SIG-M5 treated with dmso at 0.1 percent for 504 hours (cell line): ENCODE results near the gene FIBCD1.

Experiments used
- DNase-seq: peaks from one replicate; lab custom pipeline; 2025; ENCODE audit not compliant: unreplicated experiment; lab: John Stamatoyannopoulos, UW

The FIBCD1 gene

GRCh38 chr9:130897105-130897751 lies 41.8 kb downstream of the FIBCD1 start:
- DNase-seq: no peak

GRCh38 chr9:130896233-130897014 lies 42.6 kb downstream of the FIBCD1 start, which contains the start of gene QRFP:
TSS of gene QRFP (minus strand) at chr9:130896812. CDS start at chr9:130893838, 2,974 bp downstream.
- no peak for DNase-seq

GRCh38 chr9:130895481-130896232 lies 43.4 kb downstream of the FIBCD1 start:
- no peak for DNase-seq

GRCh38 chr9:130895038-130895437 lies 44.0 kb downstream of the FIBCD1 start:
- no peak for DNase-seq

GRCh38 chr9:130894546-130894945 lies 44.5 kb downstream of the FIBCD1 start:
- DNase-seq: no peak

GRCh38 chr9:130893341-130894101 lies 45.5 kb downstream of the FIBCD1 start:
- peak; percentile 36 for DNase-seq

- no peak for DNase-seq
These were observed 46.4 kb downstream of the FIBCD1 start for GRCh38 chr9:130892477-130893304.

- no peak for DNase-seq
These were observed 47.2 kb downstream of the FIBCD1 start for GRCh38 chr9:130891688-130892476.

GRCh38 chr9:130890870-130891687 lies 48.0 kb downstream of the FIBCD1 start:
- DNase-seq: no peak

GRCh38 chr9:130890124-130890523 lies 48.9 kb downstream of the FIBCD1 start:
- no peak for DNase-seq

GRCh38 chr9:130888146-130888885 lies 50.7 kb downstream of the FIBCD1 start:
- DNase-seq: no peak

GRCh38 chr9:130887494-130888144 lies 51.4 kb downstream of the FIBCD1 start:
- no peak for DNase-seq

- no peak for DNase-seq
These were observed 52.1 kb downstream of the FIBCD1 start for GRCh38 chr9:130886981-130887380.

- DNase-seq: no peak
These were observed 53.3 kb downstream of the FIBCD1 start for GRCh38 chr9:130885484-130886375.

GRCh38 chr9:130884542-130885483 lies 54.2 kb downstream of the FIBCD1 start:
- no peak for DNase-seq
